Mesenteric fat pad (tissue), 1 donor: Measurements from ENCODE around the gene APOBEC4. TPM values are rescaled to one million over a fixed set of nuclear protein-coding genes. Genes with fewer than 3 reads are reported as not detected.
"Not testable (repeated sequence)": the region's sequence is repeated elsewhere in the genome, so short reads cannot be mapped to it uniquely, and the experiment has no call there.

Experiments
- DNase-seq: peaks from one replicate; pipeline ENCODE4 v3.0.0-alpha.2; 2020; ENCODE audit warnings: low spot score
- total RNA-seq: library from RNA; stranded (reverse); fragmentation: NEBNext Ultra II Directional; extraction: Animal tissue kit (Norgen Biotek cat#: 25700); gene quantifications from one replicate; pipeline ENCODE4 v1.2.1, GENCODE V29; 2021
- donor health status: DM: yes; HTN: yes; CAD: no.

Gene APOBEC4
- total RNA-seq, 1 donor from 2014 or later = not detected

DNA sequence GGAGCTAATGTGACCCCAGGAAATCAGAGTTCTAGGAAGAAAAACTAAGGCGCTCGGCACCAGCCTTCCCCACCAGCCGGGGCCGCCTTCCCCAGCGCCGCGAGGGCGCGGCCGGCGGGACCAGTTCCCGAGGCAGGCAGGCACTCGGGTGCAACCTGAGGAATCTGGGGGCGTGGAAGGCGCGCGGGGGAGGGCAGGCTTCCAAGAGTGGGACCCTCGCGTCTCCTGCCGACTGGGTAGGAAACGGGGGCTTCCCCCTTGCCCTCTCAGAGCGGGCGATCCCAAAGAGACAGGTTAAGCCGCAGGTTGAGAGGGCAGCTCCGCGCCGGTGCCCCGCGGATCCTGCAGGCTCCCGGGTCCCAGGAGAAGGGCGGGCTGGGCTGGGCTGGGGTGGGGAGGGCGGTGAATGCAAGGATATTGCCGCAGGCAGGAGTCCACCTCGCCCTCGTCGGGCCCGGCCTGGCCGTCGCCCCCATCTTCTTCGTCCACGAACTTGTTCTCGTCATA is 18.0 kb downstream of the APOBEC4 start:
- DNase-seq = peak; percentile 88

DNA sequence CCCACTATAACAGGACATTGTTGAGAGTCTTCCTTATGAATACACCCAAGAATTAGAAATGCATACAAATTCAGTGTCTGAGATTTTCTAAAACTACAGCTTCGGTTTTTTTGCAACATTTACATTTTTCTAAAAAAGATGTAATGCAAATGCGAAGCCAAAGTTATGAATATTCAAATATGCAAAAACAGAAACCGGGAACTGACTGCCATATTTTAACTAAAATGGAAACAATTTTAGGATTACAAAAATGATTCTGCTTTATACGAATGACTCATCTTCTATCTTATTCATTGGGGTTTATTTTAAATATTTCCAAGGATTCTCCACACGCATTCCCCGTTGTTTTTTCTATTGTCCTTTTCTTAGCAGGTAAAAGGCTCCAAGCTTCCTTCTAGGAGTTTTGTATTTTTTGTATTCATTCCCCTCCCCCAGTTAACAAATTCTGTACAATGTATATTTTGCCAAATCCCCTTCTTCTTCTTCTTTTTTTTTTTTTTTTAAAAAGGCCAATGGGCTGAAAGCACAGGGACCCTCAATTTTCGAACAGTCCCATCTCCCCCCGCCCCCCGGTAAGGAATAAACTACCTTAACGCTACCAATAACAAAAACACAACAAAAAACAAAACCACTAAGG is 18.6 kb downstream of the APOBEC4 start:
- no peak for DNase-seq

DNA sequence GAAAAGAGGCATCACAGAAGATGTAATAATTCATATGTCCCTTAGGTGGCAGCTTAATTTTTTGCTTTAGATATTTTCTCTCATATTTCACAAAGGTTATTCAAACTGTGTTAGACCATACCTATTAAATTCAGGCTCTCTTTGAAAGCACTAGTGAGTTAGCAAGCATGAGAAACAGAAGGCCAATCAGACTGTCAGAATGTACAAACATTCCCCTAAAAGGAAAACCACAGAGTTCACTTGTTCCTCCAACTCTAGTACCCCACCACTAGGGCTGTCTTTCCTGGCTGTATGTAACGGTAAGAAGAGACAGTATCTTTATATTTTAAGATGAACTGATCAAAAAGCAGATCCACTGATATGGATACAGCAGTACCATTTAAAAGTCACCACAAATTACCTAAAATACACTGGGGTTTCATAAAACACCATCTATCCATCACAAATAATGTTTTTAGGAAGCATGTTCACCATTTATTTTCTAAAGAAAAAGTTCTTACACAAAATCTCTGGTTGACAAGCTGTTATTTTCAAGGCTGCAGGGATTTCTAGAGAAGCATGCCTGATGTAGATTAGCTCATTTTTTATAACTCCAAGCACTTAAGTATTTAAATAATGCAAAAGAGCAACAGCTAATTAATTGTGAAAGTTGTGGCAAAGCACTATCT is 19.3 kb downstream of the APOBEC4 start:
- DNase-seq = no peak

DNA sequence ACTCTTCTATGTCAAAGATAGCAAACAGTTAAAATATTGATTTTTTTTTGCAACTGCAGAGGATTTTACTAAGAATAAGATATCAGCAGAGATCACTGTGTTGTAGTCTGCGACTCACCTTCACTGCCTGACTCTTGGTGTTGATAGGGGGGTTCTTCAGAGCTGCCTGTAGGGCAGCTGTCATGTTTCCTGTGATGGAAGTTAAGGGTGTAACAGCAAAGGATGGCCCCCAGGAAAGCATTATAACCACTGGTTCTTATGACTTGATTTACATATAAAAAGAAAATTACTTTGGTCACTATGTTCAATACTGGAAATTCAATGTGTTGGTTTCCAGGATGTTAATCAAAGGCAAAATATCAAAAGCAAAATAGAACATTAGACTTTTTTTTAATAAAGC is 20.2 kb downstream of the APOBEC4 start:
- DNase-seq = no peak

DNA sequence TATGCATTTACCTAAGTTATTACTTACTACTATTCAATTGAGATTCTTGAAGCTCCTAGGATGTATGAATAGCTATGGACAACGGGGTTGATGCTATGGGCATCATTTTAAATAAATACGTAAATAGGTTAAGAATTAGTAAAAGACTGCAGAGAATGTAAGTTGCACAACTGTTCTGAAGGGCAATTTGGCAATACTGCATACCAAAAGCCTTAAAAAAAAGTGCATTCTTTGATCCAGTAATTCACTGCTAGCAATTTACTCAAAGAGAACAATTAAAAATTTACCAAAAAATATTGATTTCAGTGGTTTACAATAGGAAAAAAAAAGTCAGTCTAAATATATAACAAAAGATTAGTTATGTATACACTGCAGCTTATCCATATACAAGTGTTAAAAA is 21.0 kb downstream of the APOBEC4 start:
- no peak for DNase-seq

DNA sequence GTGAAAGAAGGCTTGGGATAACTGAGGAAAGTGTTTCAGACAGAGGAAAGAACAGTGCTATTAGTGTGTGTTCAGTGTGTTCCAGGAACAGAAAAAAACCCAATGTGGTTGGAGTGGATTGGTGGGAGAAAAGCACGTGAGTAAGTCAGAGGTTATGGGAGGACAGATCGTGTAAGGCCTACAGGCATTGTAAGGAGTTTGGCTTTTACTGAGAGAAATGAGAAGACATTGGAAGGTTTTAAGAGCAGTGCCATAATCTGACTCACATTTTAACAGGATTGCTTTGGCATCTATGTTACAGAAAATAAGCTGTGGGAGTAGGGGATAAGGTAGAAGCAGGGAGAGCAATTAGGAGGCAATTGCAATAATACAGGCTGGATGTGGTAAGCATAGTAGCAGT is 22.4 kb downstream of the APOBEC4 start:
- DNase-seq = no peak

DNA sequence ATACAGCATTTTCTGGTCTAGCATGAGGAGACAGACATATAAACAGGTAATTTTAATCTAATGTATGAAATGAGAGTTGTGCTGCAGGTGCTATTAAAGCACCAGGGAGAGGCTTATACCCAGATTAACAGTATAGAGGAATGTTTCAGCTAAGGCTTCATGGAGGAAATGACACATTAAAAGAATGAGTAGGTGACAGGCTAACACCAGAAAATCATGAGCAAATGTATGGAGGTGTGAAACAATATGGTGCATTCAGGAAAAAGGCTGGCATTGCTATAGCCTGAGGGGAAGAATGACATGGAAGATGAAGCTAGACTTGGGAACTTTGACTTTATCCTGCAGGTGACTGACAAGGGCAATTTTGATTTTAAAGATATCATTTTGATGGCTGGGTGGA is 24.6 kb downstream of the APOBEC4 start:
- DNase-seq = no peak

DNA sequence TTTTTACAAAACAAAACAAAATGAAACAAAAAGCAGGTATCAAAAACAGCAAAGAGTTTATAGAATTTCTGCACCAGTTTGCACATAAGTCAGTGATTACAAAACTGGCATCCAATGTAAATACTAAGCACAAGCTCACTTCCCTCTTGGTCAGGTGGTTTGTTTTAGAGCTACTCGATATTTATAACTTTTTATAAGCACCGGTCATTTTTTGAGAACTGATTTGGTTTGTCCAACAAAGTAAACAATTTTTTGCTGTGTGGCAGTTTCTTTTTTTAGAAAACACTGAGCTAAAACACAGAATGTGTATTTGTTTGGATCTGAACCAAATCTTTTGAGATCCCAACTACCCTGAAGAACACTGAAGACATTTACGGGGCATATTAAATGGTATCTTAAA is 26.9 kb downstream of the APOBEC4 start:
- DNase-seq = not testable (repeated sequence)

DNA sequence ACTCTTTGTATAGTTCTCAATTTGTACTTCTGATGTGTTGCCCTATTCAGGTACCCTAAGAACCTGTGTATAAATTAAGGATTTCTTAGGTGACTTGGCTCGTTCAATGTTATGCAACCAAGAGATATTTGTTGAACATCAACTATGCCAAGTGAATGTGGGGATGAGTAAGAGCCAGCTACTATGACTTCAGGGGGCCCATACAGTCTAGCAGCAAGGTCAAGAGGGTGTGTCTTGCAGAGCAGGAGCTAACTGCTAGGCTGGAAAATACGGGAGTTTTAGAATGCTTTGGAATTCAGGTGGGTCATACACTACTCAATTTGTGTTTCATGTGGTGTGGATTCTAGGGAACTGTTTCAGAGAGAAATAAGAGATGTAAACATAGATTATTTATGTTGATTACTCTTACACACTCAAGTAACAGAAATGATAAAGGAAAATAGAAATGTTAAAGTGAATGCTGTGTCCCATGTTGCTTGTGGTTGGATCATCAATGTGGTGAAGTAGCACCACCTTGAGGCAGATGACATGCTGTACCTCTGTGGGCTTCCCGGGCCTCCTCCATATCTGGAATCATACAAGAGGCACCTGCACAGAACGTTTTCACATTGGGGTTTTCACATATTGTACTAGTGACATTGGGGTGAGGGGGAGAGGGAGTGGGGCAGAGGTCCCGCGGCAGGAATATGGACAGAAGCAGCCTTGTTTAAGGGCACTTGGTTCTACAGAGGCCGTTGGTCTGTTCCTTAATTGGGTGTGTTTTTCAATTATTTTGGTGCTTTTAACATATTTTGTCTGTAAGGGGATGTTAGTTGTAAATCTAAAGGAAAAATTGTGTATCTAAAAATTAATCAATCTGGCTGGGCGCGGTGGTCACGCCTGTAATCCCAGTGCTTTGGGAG is 30.0 kb downstream of the APOBEC4 start:
- DNase-seq = no peak

DNA sequence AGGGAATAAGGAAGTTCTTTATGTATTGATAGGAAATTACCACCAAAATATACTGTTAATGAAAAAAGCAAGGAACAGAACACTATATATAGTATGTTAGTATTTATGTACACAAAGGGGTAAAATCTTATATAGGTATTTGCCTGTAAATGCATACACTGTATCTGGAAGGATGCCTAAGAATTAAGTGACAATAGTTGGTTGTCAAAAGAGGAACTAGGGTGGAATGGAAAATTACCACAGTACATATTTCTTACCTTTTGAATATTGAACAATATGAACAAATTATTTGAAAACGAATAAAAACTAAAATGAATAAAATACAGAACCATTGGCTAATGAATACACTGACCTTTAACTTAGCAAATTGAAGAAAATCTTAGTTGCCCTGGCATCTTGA is 31.1 kb downstream of the APOBEC4 start:
- DNase-seq = no peak

DNA sequence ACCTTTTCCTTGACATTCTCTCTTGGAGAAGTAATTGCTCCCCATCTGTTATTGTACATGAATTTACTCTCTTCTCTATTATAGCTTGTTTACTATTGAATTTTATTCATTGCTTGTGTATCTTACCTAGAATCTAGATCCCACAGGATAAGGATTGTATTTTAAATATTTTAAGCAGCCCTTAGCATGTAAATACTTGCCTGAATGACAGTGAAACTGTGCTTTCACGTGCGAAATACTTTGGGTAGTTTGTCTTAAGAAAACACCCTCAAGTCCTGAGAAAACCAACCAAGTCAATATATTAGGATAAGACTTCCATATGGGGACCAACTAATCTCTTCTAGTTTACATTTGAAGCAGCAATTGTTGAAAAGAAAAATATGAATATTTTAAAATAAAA is 32.8 kb downstream of the APOBEC4 start:
- DNase-seq = no peak

DNA sequence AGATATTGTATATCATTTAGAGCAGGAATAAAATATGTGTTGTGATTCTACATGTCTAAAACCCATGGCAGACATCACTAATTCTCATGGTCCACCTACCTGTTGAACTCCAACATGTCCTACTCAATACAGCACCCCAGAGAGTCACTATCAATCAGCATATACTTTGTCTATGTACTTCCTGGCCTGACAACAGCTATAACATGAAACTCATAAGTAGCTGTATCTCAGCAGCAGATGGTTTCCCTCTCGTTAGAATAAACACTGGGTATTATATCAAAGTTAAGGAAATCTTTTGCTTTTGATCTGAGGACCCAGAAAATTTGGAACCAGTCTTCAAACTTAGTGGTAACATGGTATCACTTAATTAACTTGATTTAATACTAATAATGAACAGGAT is 33.3 kb downstream of the APOBEC4 start:
- DNase-seq = no peak

DNA sequence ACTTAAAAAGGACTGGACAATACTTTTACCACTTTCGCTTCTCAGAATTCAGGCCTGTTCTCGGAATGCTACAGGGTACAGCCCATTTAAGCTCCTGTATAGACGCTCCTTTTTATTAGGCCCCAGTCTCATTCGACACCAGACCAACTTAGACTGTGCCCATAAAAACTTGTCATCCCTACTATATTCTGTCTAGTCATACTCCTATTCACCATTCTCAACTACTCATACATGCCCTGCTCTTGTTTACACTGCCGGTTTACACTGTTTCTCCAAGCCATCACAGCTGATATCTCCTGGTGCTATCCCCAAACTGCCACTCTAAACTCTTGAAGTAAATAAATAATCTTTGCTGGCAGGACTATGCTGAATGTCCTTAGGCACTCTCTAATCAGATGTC is 34.9 kb downstream of the APOBEC4 start:
- DNase-seq = not testable (repeated sequence)

DNA sequence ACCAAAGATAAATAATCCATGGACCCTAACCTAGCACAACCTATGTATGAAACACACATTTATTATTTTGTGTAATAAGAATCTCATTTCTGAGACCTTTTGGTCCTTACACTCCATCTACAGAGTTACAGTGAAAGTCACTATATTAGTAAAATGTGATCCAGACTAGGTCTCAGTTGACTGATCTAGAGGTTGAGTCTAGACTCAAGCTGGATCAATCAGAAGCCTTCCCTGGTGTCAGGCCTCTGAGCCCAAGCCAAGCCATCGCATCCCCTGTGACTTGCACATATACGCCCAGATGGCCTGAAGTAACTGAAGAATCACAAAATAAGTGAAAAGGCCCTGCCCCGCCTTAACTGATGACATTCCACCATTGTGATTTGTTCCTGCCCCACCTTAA is 40.1 kb downstream of the APOBEC4 start:
- not testable (repeated sequence) for DNase-seq

DNA sequence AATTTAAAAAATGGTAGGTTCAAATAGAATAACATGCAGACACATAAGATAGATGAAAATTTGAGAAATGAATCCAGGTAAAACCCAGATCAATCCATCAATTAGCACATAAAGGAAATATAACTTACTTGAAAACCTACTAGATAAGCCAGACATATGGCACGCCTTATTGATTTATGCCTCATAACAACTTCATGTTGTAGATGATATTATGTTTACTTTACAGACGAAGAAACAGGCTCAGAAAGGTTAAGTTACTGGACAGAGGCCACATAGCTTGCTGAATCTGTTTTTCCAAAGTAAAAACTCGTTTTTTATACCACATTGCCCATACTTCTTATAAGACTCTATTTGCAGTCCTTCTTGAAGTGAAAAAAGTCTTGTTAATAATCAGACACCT is 40.7 kb downstream of the APOBEC4 start:
- no peak for DNase-seq

DNA sequence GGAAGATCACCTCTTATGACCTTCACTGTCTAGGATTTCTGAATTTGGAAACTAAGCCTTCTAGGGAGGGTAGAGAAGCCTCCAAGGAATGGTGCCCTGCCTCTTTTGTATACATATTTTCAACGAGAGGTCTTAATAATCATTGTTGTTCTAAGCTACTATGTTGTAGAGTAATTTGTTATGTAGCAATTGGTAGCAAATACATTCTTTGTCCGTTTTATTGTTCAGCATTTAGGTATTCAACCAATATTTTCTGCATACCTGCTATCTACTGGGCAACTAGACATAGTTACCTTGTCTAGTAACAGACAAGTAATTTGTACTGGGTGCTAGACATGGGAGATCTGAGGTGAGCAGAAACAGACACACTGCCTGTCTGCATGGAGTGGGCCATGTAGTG is 42.1 kb downstream of the APOBEC4 start:
- DNase-seq = no peak

DNA sequence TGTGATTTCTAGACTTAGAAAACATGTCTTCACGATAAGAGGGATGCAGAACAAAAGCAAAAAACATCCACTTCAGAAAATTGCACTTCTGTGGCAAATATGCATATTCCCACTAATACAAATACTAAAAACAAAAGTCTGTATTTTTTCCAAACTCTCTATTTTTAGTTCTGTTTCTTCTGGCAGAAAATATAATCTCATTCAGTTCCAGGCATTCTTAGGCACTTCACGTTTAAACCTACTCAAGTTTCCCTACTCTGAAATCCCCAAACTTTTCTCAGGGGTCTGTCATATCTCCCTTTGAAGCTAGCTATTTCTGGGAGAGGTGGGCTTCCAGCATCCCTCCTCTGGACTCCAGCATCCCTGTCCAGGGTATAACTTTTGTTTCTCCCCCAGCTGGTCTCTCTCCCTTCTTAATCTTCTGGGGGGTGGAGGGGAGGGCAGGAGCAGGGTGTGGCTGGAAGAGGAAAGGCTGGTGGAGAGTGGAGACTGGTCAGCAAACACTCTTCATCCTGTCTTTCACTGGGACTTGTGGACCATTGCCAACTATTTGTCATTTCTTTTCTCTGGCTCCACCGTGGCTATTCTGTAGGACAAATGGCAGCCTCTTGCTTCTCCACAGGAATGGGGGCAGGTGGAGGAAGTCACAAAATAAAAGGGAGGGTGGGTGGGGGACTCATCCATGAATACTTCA is 43.2 kb downstream of the APOBEC4 start:
- no peak for DNase-seq

DNA sequence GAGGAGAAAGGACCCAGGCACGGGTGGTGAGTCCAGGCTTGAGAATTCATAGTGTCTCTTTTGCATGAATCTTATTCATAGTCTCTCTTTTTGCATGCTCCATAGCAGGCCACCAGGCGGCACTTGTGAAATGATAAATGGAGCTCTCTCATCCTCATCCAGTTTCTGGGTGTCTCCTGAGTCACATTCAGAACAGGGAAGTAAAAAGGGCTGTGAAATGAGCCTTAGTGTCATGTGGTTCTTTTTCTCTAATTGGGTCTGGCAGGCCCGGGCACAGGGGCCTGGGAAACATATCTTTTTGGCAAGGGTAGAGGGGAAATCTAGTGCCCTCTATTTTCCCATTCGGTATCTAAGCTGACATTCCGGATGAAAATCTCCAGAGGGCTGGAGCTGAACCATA is 43.8 kb downstream of the APOBEC4 start:
- DNase-seq = no peak

DNA sequence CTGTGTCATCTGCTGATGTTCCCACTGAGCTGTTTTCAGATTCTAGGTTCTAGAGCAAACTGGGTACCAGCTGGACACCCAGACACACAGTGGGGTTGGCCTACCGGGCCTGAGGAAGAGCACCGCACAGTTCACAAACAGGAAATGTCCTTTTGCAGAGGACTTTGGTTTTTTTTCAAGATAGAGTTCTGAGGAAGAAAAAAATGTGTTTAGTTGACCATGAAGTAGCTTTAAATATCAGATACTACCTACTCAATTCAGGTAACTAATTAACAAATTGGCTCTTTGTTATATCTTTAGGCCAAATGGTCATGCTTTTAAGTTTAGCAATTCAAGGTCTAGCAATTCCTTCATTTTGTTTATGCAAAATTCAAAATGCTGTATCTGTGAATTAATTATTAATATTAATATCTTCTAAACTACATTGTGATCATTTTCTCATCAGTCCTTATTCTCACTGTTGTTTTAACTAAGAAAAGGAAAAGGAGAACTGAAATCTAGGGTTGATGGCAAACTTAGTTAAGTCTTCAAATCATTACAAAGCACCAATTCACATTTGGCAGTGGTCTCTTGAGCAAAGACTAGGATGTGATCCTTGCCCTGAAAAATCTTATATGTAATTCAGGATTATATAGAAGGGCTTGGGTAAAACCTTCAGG is 45.7 kb downstream of the APOBEC4 start:
- no peak for DNase-seq

DNA sequence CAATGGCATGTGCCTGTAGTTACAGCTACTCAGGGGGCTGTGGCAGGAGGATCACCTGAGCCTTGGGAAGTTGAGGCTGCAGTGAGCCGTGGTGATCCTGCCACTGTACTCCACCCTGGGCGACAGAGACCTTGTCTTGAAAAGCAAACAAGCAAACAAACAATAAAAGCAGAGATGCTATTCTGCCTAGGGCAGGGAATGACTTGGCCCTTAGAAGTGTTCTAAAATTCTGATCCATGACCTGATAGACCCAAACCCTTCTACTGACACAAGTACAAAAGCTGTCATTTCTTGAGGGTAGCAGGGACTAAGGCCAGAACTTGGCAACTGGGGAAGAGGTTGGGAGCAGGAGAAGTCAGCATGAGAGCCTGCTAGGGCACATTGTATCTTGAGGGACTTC is 47.2 kb downstream of the APOBEC4 start:
- DNase-seq = no peak

DNA sequence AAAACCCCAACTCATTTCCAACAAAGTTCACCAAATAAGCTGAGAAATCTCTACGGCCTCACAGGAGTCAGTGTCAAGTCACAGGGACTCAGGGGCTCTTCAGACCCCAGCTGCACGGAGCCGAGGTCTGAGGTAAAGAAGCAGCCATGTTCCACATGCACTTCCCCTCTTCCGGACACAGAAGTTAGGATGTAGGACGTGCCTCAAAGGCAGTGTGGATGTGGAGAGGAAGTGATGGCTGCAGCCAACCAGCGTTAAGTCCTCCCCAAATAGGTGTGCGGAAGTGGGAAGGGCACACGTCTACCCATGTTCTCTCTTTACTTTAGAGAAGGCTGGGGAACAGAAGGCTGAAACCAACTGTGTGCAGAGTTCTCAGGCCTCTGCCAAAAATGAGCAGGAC is 48.3 kb downstream of the APOBEC4 start:
- no peak for DNase-seq
